GM18867 (cell line): ENCODE measurements around the gene EEF1AKMT3.
"Not testable (repeated sequence)": the region's sequence is repeated elsewhere in the genome, so short reads cannot be mapped to it uniquely, and the experiment has no call there.

ENCODE experiments used
- ATAC-seq: cut with Tn5 transposase; IDR thresholded peaks from one replicate; pipeline ENCODE4 v1.9.1; 2021; ENCODE audit warnings: mild to moderate bottlenecking, moderate library complexity; ENCODE audit not compliant: unreplicated experiment

EEF1AKMT3 gene

GRCh38 chr12:57815177-57816000 is 43.0 kb downstream of the EEF1AKMT3 start:
- no peak for ATAC-seq

- ATAC-seq: no peak
Measured at GRCh38 chr12:57816001-57816854, 43.8 kb downstream of the EEF1AKMT3 start.

GRCh38 chr12:57816855-57817151 is 44.4 kb downstream of the EEF1AKMT3 start:
- ATAC-seq: no peak

- no peak for ATAC-seq
Measured at GRCh38 chr12:57817261-57817989, 45.0 kb downstream of the EEF1AKMT3 start.

GRCh38 chr12:57817990-57818331 is 45.5 kb downstream of the EEF1AKMT3 start:
- ATAC-seq: not testable (repeated sequence)

GRCh38 chr12:57820119-57820518 is 47.7 kb downstream of the EEF1AKMT3 start:
- not testable (repeated sequence) for ATAC-seq

- not testable (repeated sequence) for ATAC-seq
Measured at GRCh38 chr12:57821015-57821414, 48.6 kb downstream of the EEF1AKMT3 start.

- ATAC-seq: no peak
Measured at GRCh38 chr12:57821474-57822214, 49.2 kb downstream of the EEF1AKMT3 start.

GRCh38 chr12:57822392-57823130 is 50.1 kb downstream of the EEF1AKMT3 start:
- no peak for ATAC-seq

- no peak for ATAC-seq
Measured at GRCh38 chr12:57823131-57823907, 50.9 kb downstream of the EEF1AKMT3 start.

- no peak for ATAC-seq
Measured at GRCh38 chr12:57823908-57824640, 51.7 kb downstream of the EEF1AKMT3 start.

GRCh38 chr12:57825451-57825850 is 53.0 kb downstream of the EEF1AKMT3 start:
- no peak for ATAC-seq

- ATAC-seq: no peak
Measured at GRCh38 chr12:57826400-57826799, 54.0 kb downstream of the EEF1AKMT3 start.

- ATAC-seq: no peak
Measured at GRCh38 chr12:57826966-57827365, 54.6 kb downstream of the EEF1AKMT3 start.

- ATAC-seq: no peak
Measured at GRCh38 chr12:57829025-57829777, 56.8 kb downstream of the EEF1AKMT3 start.

GRCh38 chr12:57830393-57830792 is 58.0 kb downstream of the EEF1AKMT3 start:
- no peak for ATAC-seq
